ENCODE measurements around the gene CAST.

The CAST gene

GRCh38 chr5:96747720-96748119 is 85.5 kb downstream of the CAST start:
- H3K4me1 ChIP-seq (ENCODE audit: control insufficient read depth, insufficient read depth, low read length) = peaks cover 7% of the 10 kb centered on the region
- peaks cover 11 to 48% of the 10 kb centered on the region in 2 experiments; a peak in 2 of 3 replicates for H3K36me3 ChIP-seq (ENCODE audit: control insufficient read depth in 2 of 2, insufficient read depth in 1 of 2, low read length in 2 of 2)
- no peak overlapping the region for H3K4me3 ChIP-seq (ENCODE audit: low read depth, low read length)
- ChIA-PET POLR2A (no interaction called here), CTCF (interaction anchor here (0.6 to 2.0 kb wide), 2 partner anchors 156 to 414 kb away, joined by 4 to 9 read pairs; no protein-coding TSS in a partner anchor)
- TF ChIP-seq ZNF366 (tag by site-specific recombination; conservative IDR thresholded peaks at IDR 0.05) (peak; percentile 67), ZNF510 (tag by site-specific recombination; IDR thresholded peaks at IDR 0.05; ENCODE audit: insufficient replicate concordance) (no peak), ZFP41 (tag by site-specific recombination; IDR thresholded peaks at IDR 0.05; ENCODE audit: borderline replicate concordance) (no peak), PRDM6 (tag by site-specific recombination; IDR thresholded peaks at IDR 0.05) (peak; percentile 4; the same call in 1 of the 2 replicates), ZNF416 (tag by site-specific recombination; IDR thresholded peaks at IDR 0.05) (no peak), KLF10 (tag by site-specific recombination; IDR thresholded peaks at IDR 0.05) (no peak), ZNF843 (tag by site-specific recombination; IDR thresholded peaks at IDR 0.05) (no peak), ZNF112 (tag by site-specific recombination; IDR thresholded peaks at IDR 0.05) (no peak), ZBTB48 (tag by site-specific recombination; IDR thresholded peaks at IDR 0.05) (peak; percentile 66; the same call in 1 of the 2 replicates), GLI4 (tag by site-specific recombination; IDR thresholded peaks at IDR 0.05) (no peak), ZNF580 (tag by site-specific recombination; IDR thresholded peaks at IDR 0.05) (peak; percentile 58; the same call in 1 of the 2 replicates), ZNF530 (tag by site-specific recombination; IDR thresholded peaks at IDR 0.05; ENCODE audit: low read depth) (no peak), OSR2 (tag by site-specific recombination; IDR thresholded peaks at IDR 0.05) (0 out of 2 replicates have a peak, but pooled peaks have one; percentile 15), ZNF654 (tag by site-specific recombination; IDR thresholded peaks at IDR 0.05; ENCODE audit: low read depth) (no peak), ZNF184 (tag by site-specific recombination; IDR thresholded peaks at IDR 0.05) (no peak), ZNF707 (tag by site-specific recombination; IDR thresholded peaks at IDR 0.05) (no peak), FEZF1 (tag by site-specific recombination; IDR thresholded peaks at IDR 0.05) (peak; percentile 52; the same call in 1 of the 2 replicates), MZF1 (tag by site-specific recombination; IDR thresholded peaks at IDR 0.05; ENCODE audit: borderline replicate concordance) (peak; percentile 91; the same call in 1 of the 2 replicates), REPIN1 (tag by site-specific recombination; IDR thresholded peaks at IDR 0.05; ENCODE audit: low read depth) (no peak), ZNF558 (tag by site-specific recombination; IDR thresholded peaks at IDR 0.05) (no peak), HIC1 (tag by site-specific recombination; IDR thresholded peaks at IDR 0.05) (no peak), ZNF548 (tag by site-specific recombination; IDR thresholded peaks at IDR 0.05) (no peak), ZNF555 (tag by site-specific recombination; conservative IDR thresholded peaks at IDR 0.05) (no peak), ZNF433 (tag by site-specific recombination; IDR thresholded peaks at IDR 0.05; ENCODE audit: low read depth) (no peak), OVOL3 (tag by site-specific recombination; IDR thresholded peaks at IDR 0.05) (no peak)
- no peaks in the 10 kb centered on the region for H3K9me3 ChIP-seq (ENCODE audit: control insufficient read depth, insufficient read depth, low read depth, low read length)
- H3K27ac ChIP-seq (ENCODE audit: extremely low read depth, low read depth, low read length) = no peak overlapping the region

Measured in HEK293 (cell line).